Neural cell (in vitro differentiated cells): Measurements from ENCODE around the gene LGALSL. TPM values are rescaled to one million over a fixed set of nuclear protein-coding genes. Genes with fewer than 3 reads are reported as not detected.

Experiments
- H2AFZ ChIP-seq: fragments of 200-600, 300-800 bp; sonication (generic), shearing (Covaris generic); 2 replicates; pipeline ENCODE4 v1.6.0; 2014; ENCODE audit warnings: low read depth, mild to moderate bottlenecking, antibody characterized with exemption, low read length, moderate library complexity
- H3F3A ChIP-seq: fragments of 200-600 bp; shearing (Covaris generic); 2 replicates; pipeline ENCODE4 v1.6.1; 2016; ENCODE audit warnings: mild to moderate bottlenecking, moderate library complexity, mixed read lengths, antibody characterized with exemption, low read length; ENCODE audit not compliant: insufficient read depth, poor library complexity, severe bottlenecking
- H3K27ac ChIP-seq: fragments of 200-600, 300-800 bp; sonication (generic), shearing (Covaris generic); 2 replicates; pipeline ENCODE4 v1.5.1; 2014; ENCODE audit warnings: mild to moderate bottlenecking, low read length, moderate library complexity
- H3K27me3 ChIP-seq: fragments of 300-800, 200-600 bp; sonication (generic), shearing (Covaris generic); 2 replicates; pipeline ENCODE4 v1.6.0; 2014; ENCODE audit warnings: mild to moderate bottlenecking, low read depth, low read length, moderate library complexity; ENCODE audit not compliant: insufficient read depth
- H3K36me3 ChIP-seq: fragments of 300-800, 200-600 bp; sonication (generic), shearing (Covaris generic); 2 replicates; pipeline ENCODE4 v1.5.1; 2014; ENCODE audit warnings: mild to moderate bottlenecking, antibody characterized with exemption, low read length, moderate library complexity; ENCODE audit not compliant: insufficient read depth
- H3K4me2 ChIP-seq: fragments of 300-800, 200-600 bp; sonication (generic), shearing (Covaris generic); 2 replicates; pipeline ENCODE4 v1.6.0; 2014; ENCODE audit warnings: mild to moderate bottlenecking, low read length
- H3K4me3 ChIP-seq: fragments of 300-800, 200-600 bp; sonication (generic), shearing (Covaris generic); 2 replicates; pipeline ENCODE4 v1.5.1; 2014; ENCODE audit warnings: mild to moderate bottlenecking, low read length, moderate library complexity
- H3K79me2 ChIP-seq: fragments of 200-600 bp; shearing (Covaris generic); replicated peaks from 2 replicates; pipeline ENCODE4 v1.6.0; 2014; ENCODE audit warnings: mild to moderate bottlenecking, low read length, moderate library complexity; ENCODE audit not compliant: insufficient read depth
- H3K9ac ChIP-seq: fragments of 300-800, 200-600 bp; sonication (generic), shearing (Covaris generic); 2 replicates; pipeline ENCODE4 v1.6.1; 2016; ENCODE audit warnings: mild to moderate bottlenecking, low read length, mixed read lengths
- H3K9me2 ChIP-seq: fragments of 200-600 bp; shearing (Covaris generic); 2 replicates; pipeline ENCODE4 v1.6.1; 2016; ENCODE audit warnings: mild to moderate bottlenecking, low read length, mixed read lengths; ENCODE audit not compliant: insufficient read depth
- H3K9me3 ChIP-seq: fragments of 200-600, 300-800 bp; sonication (generic), shearing (Covaris generic); 2 replicates; pipeline ENCODE4 v1.6.1; 2016; ENCODE audit warnings: mild to moderate bottlenecking, mixed run types, low read length, moderate library complexity, mixed read lengths
- H4K20me1 ChIP-seq: fragments of 200-600 bp; shearing (Covaris generic); 2 replicates; pipeline ENCODE4 v1.6.1; 2016; ENCODE audit warnings: mild to moderate bottlenecking, mixed run types; ENCODE audit not compliant: insufficient read depth
- EP300 ChIP-seq: fragments of 450-650 bp; conservative IDR thresholded peaks from 2 replicates; pipeline ENCODE4 v1.6.1; 2014; ENCODE audit warnings: antibody characterized with exemption, mild to moderate bottlenecking, moderate library complexity; ENCODE audit not compliant: poor library complexity, severe bottlenecking
- EZH2 ChIP-seq: fragments of 200-600, 300-800 bp; shearing (Covaris generic), sonication (generic); IDR thresholded peaks from 2 replicates; pipeline ENCODE4 v1.6.1; 2014; ENCODE audit warnings: antibody characterized with exemption, low read length, borderline replicate concordance, mild to moderate bottlenecking; ENCODE audit not compliant: insufficient read depth, poor library complexity, severe bottlenecking
- MXI1 ChIP-seq: fragments of 450-650 bp; conservative IDR thresholded peaks from 2 replicates; pipeline ENCODE4 v1.6.1; 2014; ENCODE audit warnings: antibody characterized with exemption, mild to moderate bottlenecking; ENCODE audit not compliant: poor library complexity, severe bottlenecking
- POLR2AphosphoS5 ChIP-seq: IDR thresholded peaks from 2 replicates; pipeline ENCODE4 v1.6.1; 2012
- RAD21 ChIP-seq: fragments of 450-650 bp; conservative IDR thresholded peaks from 2 replicates; pipeline ENCODE4 v1.6.1; 2014; ENCODE audit warnings: antibody characterized with exemption, mild to moderate bottlenecking, moderate library complexity
- REST ChIP-seq: IDR thresholded peaks from 2 replicates; pipeline ENCODE4 v1.6.1; 2012; ENCODE audit warnings: borderline replicate concordance
- SMC3 ChIP-seq: fragments of 450-650 bp; conservative IDR thresholded peaks from 2 replicates; pipeline ENCODE4 v1.6.1; 2014; ENCODE audit warnings: antibody characterized with exemption, mild to moderate bottlenecking, moderate library complexity; ENCODE audit not compliant: poor library complexity
- TAF1 ChIP-seq: IDR thresholded peaks from 2 replicates; pipeline ENCODE4 v1.6.1; 2012; ENCODE audit warnings: low read depth
- polyA plus RNA-seq: library from polyadenylated mRNA; depleted of rRNA; stranded (reverse); fragments of >200 nt; gene quantifications from 2 replicates; pipeline ENCODE4 v1.2.3, GENCODE V29; 2014
- TF ChIP-seq, protein P1 (sequence below): fragments of 450-650 bp; IDR thresholded peaks from 2 replicates; pipeline ENCODE4 v1.5.1; 2014; ENCODE audit warnings: antibody characterized with exemption, mild to moderate bottlenecking, moderate library complexity; ENCODE audit not compliant: poor library complexity, severe bottlenecking

LGALSL gene
- polyA plus RNA-seq, 1 donor from 2014 or later, result 43.6 TPM

DNA sequence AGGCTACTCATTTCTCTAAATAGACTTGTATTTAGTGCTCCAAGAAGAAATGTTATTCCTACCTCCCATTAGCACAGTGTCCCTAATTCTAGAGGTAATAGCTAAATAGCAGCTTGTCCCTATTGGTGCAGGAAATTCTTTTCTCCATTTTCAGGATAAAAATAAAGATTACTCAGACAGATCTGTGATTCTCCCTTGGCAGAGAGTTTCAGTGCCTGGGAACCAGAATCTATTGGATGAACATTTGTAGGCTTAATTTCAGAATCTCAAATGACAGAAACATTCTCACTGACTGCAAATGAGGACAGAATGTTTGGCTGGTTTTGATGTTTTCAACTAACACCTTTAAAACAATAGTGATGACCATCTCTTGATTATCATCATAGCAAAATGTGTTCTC is 33.3 kb upstream of the LGALSL start:
- no peaks in the 10 kb centered on the region for H3K9me2 ChIP-seq
- no peaks in the 10 kb centered on the region for H4K20me1 ChIP-seq
- no peaks in the 10 kb centered on the region for H3K79me2 ChIP-seq
- H3K9ac ChIP-seq, result no peak overlapping the region
- no peak overlapping the region for H3K4me3 ChIP-seq
- H3K27me3 ChIP-seq, result no peaks in the 10 kb centered on the region
- H2AFZ ChIP-seq, result no peak overlapping the region
- no peak overlapping the region for H3K27ac ChIP-seq
- TF ChIP-seq MXI1 (no peak), EP300 (no peak), RAD21 (no peak), SMC3 (no peak), EZH2 (no peak), POLR2AphosphoS5 (no peak), REST (no peak), TAF1 (no peak)
- TF ChIP-seq, protein P1, sequence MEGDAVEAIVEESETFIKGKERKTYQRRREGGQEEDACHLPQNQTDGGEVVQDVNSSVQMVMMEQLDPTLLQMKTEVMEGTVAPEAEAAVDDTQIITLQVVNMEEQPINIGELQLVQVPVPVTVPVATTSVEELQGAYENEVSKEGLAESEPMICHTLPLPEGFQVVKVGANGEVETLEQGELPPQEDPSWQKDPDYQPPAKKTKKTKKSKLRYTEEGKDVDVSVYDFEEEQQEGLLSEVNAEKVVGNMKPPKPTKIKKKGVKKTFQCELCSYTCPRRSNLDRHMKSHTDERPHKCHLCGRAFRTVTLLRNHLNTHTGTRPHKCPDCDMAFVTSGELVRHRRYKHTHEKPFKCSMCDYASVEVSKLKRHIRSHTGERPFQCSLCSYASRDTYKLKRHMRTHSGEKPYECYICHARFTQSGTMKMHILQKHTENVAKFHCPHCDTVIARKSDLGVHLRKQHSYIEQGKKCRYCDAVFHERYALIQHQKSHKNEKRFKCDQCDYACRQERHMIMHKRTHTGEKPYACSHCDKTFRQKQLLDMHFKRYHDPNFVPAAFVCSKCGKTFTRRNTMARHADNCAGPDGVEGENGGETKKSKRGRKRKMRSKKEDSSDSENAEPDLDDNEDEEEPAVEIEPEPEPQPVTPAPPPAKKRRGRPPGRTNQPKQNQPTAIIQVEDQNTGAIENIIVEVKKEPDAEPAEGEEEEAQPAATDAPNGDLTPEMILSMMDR, result no peak
- no peaks in the 10 kb centered on the region for H3F3A ChIP-seq
- no peak overlapping the region for H3K4me2 ChIP-seq
- H3K9me3 ChIP-seq, result no peaks in the 10 kb centered on the region
- no peaks in the 10 kb centered on the region for H3K36me3 ChIP-seq

- no peaks in the 10 kb centered on the region for H3K9me3 ChIP-seq
- no peaks in the 10 kb centered on the region for H3K79me2 ChIP-seq
- no peaks in the 10 kb centered on the region for H4K20me1 ChIP-seq
- H3K36me3 ChIP-seq, result no peaks in the 10 kb centered on the region
- no peaks in the 10 kb centered on the region for H3F3A ChIP-seq
- H3K27me3 ChIP-seq, result no peaks in the 10 kb centered on the region
- no peak for TF ChIP-seq TAF1
- no peak for TF ChIP-seq EP300
- no peak for TF ChIP-seq SMC3
- TF ChIP-seq REST, result no peak
- TF ChIP-seq, protein P1, result no peak
- no peak for TF ChIP-seq RAD21
- TF ChIP-seq MXI1, result no peak
- TF ChIP-seq POLR2AphosphoS5, result no peak
- TF ChIP-seq EZH2, result no peak
- no peaks in the 10 kb centered on the region for H3K9me2 ChIP-seq
- H3K4me3 ChIP-seq, result no peak overlapping the region
- H3K27ac ChIP-seq, result no peak overlapping the region
- no peak overlapping the region for H3K4me2 ChIP-seq
- H3K9ac ChIP-seq, result no peak overlapping the region
- no peak overlapping the region for H2AFZ ChIP-seq
Measured at GRCh38 chr2:64421201-64421600, 32.8 kb upstream of the LGALSL start.
